Measurements from ENCODE around the gene PLIN1.

PLIN1 gene

GRCh38 chr15:89652131-89652530 is 27.0 kb downstream of the PLIN1 start:
- DNase-seq, result no peak

- DNase-seq, result no peak
These were observed 29.5 kb downstream of the PLIN1 start for GRCh38 chr15:89649716-89650115.

GRCh38 chr15:89649013-89649625 is 30.0 kb downstream of the PLIN1 start:
- no peak for DNase-seq

- no peak for DNase-seq
These were observed 30.8 kb downstream of the PLIN1 start for GRCh38 chr15:89648106-89649012.

GRCh38 chr15:89647191-89647851 is 31.8 kb downstream of the PLIN1 start:
- DNase-seq, result peak in 1 of 2 experiments; percentile 46

GRCh38 chr15:89646416-89647141 is 32.6 kb downstream of the PLIN1 start:
- no peak for DNase-seq

- no peak for DNase-seq
These were observed 33.5 kb downstream of the PLIN1 start for GRCh38 chr15:89645680-89646079.

GRCh38 chr15:89642106-89642505 is 37.1 kb downstream of the PLIN1 start:
- DNase-seq, result no peak

- DNase-seq, result no peak
These were observed 38.1 kb downstream of the PLIN1 start for GRCh38 chr15:89641053-89641452.

GRCh38 chr15:89640245-89640644 is 38.9 kb downstream of the PLIN1 start:
- no peak for DNase-seq

- no peak for DNase-seq
These were observed 45.6 kb downstream of the PLIN1 start for GRCh38 chr15:89633585-89633984.

- no peak for DNase-seq
These were observed 46.4 kb downstream of the PLIN1 start for GRCh38 chr15:89632563-89633430.

- DNase-seq, result no peak
These were observed 47.3 kb downstream of the PLIN1 start for GRCh38 chr15:89631902-89632264.

- no peak for DNase-seq
These were observed 47.9 kb downstream of the PLIN1 start for GRCh38 chr15:89630974-89631901.

- DNase-seq, result no peak
These were observed 48.9 kb downstream of the PLIN1 start for GRCh38 chr15:89630260-89630659.

- no peak for DNase-seq
These were observed 49.3 kb downstream of the PLIN1 start for GRCh38 chr15:89629829-89630228.

- no peak for DNase-seq
These were observed 50.1 kb downstream of the PLIN1 start for GRCh38 chr15:89628806-89629715.

GRCh38 chr15:89628301-89628700 is 50.9 kb downstream of the PLIN1 start:
- no peak for DNase-seq

GRCh38 chr15:89627256-89627970 is 51.8 kb downstream of the PLIN1 start:
- DNase-seq, result no peak

Measured in NCI-H524 (cell line).